Measurements from ENCODE around the gene GLS2. TPM values are rescaled to one million over a fixed set of nuclear protein-coding genes. Genes with fewer than 3 reads are reported as not detected.

Gene GLS2
- total RNA-seq = not detected in 2 replicates

GRCh38 chr12:56488041-56488955 lies at the start of gene GLS2:
TSS of gene GLS2 (minus strand) at chr12:56488161. CDS start at chr12:56488118, 43 bp downstream.

GRCh38 chr12:56521590-56522371 lies 33.8 kb upstream of the GLS2 start, which contains the start of gene RBMS2:
TSS of gene RBMS2 (plus strand) at chr12:56521820. CDS start at chr12:56522024, 204 bp downstream.

GRCh38 chr12:56468216-56469006 lies 19.6 kb downstream of the GLS2 start, which contains the start of gene SPRYD4:
TSS of gene SPRYD4 (plus strand) at chr12:56468578. CDS start at chr12:56468592, 14 bp downstream.

GRCh38 chr12:56454557-56454956 lies 33.4 kb downstream of the GLS2 start, which contains the start of gene MIP:
TSS of gene MIP (minus strand) at chr12:56454657. CDS start at chr12:56454613, 44 bp downstream.

GRCh38 chr12:56448860-56449621 lies 38.9 kb downstream of the GLS2 start, which contains the start of gene TIMELESS:
TSS of gene TIMELESS (minus strand) at chr12:56449426. CDS start at chr12:56434170, 15,256 bp downstream.

Other genes starting within 250 kb of the GLS2 start
- gene ANKRD52, start 229.8 kb downstream of the GLS2 start, total RNA-seq = 19.1 and 22.3 TPM in 2 replicates
- gene COQ10A, start 221.2 kb downstream of the GLS2 start, total RNA-seq = 12.4 and 15.6 TPM in 2 replicates
- 91.3 and 105 TPM in 2 replicates for gene CS, start 187.8 kb downstream of the GLS2 start, total RNA-seq
- gene CNPY2, start 172.2 kb downstream of the GLS2 start, total RNA-seq = 57.2 and 59.7 TPM in 2 replicates
- 19.2 and 34.2 TPM in 2 replicates for gene PAN2, start 154.2 kb downstream of the GLS2 start, total RNA-seq
- gene IL23A, start 149.3 kb downstream of the GLS2 start, total RNA-seq = not detected in 2 replicates
- 671 and 690 TPM in 2 replicates for gene STAT2, start 128.1 kb downstream of the GLS2 start, total RNA-seq
- gene APOF, start 125.3 kb downstream of the GLS2 start, total RNA-seq = not detected in 2 replicates
- gene TIMELESS, start 38.7 kb downstream of the GLS2 start, total RNA-seq = 2.6 and 3.4 TPM in 2 replicates
- gene MIP, start 33.5 kb downstream of the GLS2 start, total RNA-seq = 0.32 TPM in 1 of 2 replicates, not detected in the other
- gene SPRYD4, start 19.6 kb downstream of the GLS2 start, total RNA-seq = 2.8 and 2.9 TPM in 2 replicates
- 25.7 and 26.0 TPM in 2 replicates for gene RBMS2, start 33.7 kb upstream of the GLS2 start, total RNA-seq
- gene BAZ2A, start 142.2 kb upstream of the GLS2 start, total RNA-seq = 55.4 and 65.2 TPM in 2 replicates
- 321 and 357 TPM in 2 replicates for gene ATP5F1B, start 157.8 kb upstream of the GLS2 start, total RNA-seq
- gene PTGES3, start 200.1 kb upstream of the GLS2 start, total RNA-seq = 50.5 and 58.8 TPM in 2 replicates
- 583 and 627 TPM in 2 replicates for gene NACA, start 237.1 kb upstream of the GLS2 start, total RNA-seq